ENCODE results near the gene APC.
"Not testable (repeated sequence)": the region's sequence is repeated elsewhere in the genome, so short reads cannot be mapped to it uniquely, and the experiment has no call there.

DNA sequence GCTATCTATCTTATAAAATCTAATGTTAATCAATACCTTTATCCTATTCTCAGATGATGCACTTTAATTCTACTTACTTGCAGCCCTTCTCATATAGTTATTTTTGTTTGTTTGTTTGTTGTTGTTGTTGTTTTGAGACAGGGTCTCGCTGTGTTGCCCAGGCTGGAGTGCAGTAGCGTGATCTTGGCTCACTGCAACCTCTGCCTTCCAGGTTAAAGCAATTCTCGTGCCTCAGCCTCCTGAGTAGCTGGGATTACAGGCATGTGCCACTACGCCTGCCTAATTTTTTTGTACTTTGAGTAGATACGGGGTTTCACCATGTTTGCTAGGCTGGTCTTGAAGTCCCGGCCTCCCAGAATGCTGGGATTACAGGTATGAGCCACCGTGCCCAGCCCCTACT, 20.8 kb upstream of the APC start:
- TF ChIP-seq, protein P1, sequence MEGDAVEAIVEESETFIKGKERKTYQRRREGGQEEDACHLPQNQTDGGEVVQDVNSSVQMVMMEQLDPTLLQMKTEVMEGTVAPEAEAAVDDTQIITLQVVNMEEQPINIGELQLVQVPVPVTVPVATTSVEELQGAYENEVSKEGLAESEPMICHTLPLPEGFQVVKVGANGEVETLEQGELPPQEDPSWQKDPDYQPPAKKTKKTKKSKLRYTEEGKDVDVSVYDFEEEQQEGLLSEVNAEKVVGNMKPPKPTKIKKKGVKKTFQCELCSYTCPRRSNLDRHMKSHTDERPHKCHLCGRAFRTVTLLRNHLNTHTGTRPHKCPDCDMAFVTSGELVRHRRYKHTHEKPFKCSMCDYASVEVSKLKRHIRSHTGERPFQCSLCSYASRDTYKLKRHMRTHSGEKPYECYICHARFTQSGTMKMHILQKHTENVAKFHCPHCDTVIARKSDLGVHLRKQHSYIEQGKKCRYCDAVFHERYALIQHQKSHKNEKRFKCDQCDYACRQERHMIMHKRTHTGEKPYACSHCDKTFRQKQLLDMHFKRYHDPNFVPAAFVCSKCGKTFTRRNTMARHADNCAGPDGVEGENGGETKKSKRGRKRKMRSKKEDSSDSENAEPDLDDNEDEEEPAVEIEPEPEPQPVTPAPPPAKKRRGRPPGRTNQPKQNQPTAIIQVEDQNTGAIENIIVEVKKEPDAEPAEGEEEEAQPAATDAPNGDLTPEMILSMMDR (conservative IDR thresholded peaks at IDR 0.05), result not testable (repeated sequence)
- not testable (repeated sequence) for TF ChIP-seq ZFX (IDR thresholded peaks at IDR 0.05)
